GM18520 (cell line): Measurements from ENCODE around the gene NKD1.
"Not testable (repeated sequence)": the region's sequence is repeated elsewhere in the genome, so short reads cannot be mapped to it uniquely, and the experiment has no call there.

Source experiments
- ATAC-seq: cut with Tn5 transposase; IDR thresholded peaks from one replicate; pipeline ENCODE4 v1.9.1; 2021; ENCODE audit not compliant: unreplicated experiment

The NKD1 gene, protein sequence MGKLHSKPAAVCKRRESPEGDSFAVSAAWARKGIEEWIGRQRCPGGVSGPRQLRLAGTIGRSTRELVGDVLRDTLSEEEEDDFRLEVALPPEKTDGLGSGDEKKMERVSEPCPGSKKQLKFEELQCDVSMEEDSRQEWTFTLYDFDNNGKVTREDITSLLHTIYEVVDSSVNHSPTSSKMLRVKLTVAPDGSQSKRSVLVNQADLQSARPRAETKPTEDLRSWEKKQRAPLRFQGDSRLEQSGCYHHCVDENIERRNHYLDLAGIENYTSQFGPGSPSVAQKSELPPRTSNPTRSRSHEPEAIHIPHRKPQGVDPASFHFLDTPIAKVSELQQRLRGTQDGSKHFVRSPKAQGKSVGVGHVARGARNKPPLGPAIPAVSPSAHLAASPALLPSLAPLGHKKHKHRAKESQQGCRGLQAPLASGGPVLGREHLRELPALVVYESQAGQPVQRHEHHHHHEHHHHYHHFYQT

DNA sequence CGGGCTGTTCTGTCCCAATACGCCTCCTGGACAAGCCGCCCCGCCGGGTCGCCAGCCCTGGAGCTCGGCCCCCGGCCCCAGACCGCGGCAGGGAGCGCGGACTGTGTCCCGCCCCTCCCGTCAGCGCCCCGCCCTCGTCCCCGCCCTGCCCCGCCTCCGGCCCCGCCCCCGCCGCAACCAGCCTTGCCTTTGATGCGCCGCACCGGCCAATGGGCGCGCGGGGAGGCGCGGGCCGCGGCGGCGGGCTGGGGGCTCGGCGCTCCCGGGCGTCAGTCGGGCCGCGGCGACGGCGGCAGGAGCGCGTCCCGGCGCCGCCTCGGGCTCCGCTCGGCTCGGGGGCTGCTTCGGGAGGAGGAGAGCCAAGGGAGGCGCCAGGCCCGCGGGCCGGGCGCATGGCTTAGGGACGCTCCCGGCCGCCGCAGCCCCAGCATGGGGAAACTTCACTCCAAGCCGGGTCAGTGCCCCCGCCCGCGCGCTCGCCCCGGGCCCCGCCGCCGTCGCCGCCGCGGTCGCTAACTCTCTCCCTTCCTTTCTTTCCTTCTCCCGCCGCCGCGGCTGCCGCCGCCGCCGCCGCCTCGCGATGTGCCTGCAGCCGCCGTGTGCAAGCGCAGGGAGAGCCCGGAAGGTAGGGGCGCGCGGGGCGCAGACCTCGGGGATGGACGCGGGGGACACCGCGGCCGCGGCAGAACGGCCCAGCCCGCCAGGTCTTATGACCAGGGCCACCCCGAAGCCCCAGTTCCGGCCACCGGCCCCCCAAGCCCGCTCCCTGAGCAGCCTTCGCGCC lies at the start of gene NKD1:
Gene NKD1, plus strand, starts transcription at position 272 of the 784 bp plus-strand sequence. Its CDS starts 158 bp downstream, at position 430.
- peak; percentile 52 for ATAC-seq

DNA sequence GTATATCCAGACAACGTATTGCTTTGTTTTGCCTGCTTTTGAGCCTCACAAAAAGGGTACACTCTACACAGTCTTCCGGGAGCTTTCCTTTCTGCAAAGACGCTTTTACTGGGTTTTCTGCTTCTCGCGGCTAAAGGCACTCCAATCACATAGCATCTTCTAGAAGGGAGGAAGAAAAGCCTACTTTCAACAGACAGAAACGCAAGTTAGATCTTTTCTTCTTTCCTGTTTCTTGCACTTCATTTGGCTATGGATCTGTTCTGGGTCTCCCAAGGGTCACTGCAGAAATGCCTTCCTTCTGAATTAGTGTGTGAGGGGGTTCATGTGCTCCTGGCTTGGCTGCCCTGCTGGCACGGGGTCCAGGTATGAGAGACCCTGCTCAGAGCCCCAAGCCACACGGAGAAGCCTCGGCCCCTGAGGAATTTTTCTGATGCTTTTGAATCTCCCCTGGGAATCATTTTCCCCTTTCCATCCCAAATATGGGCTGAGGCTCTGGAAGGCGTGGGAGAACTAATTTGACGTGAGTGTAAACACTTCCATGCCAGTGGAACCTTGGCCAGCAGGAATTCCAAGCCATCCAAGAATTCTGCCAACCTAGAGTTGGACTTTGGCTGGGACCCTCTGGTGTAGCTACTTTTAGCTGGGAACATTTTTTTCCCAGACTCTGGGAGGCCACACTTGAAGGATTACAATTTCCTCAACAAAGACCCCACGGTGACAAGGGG lies 49.6 kb upstream of the NKD1 start:
- no peak for ATAC-seq

DNA sequence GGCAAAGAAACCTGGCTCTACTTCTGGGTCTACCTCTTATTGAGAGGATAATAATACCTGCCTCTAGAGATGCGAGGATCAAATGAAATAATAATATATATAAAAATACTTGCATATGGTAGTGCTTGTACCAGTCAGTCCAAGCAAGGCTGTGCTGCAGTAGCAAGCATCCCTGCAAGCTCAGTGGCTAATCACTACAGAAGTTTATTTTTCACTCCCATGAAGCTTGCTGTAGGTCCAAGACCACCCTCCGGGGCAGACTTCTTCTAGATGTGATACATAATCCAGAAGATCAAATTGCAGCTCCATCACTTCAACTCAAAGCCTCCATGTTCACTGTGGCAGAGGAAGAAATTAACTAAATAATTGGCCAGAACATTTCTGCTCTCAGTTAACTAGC lies 48.9 kb upstream of the NKD1 start:
- ATAC-seq, result no peak

DNA sequence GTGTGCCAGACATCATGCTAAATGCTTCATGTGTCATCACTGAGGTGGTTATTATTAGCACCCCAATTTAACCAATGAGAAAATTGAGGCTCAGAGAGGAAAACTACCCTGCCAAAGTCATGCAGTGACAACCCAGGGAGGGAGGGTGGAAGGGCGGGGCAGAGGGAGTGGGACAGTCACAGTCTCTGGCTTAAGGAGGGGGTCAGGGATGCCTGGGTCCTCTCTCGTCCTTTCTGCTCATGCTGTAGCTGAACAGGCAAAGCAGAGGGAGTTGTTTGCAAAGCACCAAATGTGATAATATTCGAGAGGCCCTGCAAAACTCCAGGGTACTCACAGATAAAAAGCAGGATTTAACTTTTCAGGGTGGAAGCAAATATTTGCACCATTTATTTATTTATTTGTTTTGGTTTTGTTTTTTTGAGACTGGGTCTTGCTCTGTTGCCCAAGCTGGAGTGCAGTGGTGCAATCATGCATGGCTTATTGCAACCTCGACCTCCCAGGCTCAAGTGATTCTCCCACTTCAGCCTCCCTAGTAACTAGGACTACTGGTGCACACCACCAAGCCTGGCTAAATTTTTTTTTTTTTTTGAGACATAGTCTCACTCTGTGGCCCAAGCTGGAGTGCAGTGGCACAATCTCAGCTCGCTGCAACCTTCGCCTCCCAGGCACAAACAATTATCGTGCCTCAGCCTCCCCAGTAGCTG lies 47.9 kb upstream of the NKD1 start:
- ATAC-seq, result no peak

DNA sequence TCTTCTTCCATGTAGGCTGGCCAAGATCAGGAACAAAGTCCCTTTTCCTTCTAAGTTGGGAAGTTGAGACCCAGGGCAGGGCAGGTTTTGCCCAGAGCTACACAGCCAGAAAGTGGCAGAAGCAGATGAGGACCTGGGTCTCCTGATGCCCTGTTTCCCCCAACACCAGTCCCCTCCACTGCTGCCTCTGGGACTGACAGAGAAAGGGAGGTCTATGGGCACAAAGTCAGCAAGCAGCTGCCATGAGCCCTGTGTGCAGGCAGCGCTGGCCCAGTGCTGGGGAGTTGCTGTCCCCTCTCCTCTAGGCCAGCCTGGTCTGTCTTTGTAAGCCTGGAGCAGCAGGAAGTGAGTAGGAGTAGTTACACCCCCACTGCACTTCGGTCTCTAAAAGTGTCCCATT lies 46.9 kb upstream of the NKD1 start:
- no peak for ATAC-seq

DNA sequence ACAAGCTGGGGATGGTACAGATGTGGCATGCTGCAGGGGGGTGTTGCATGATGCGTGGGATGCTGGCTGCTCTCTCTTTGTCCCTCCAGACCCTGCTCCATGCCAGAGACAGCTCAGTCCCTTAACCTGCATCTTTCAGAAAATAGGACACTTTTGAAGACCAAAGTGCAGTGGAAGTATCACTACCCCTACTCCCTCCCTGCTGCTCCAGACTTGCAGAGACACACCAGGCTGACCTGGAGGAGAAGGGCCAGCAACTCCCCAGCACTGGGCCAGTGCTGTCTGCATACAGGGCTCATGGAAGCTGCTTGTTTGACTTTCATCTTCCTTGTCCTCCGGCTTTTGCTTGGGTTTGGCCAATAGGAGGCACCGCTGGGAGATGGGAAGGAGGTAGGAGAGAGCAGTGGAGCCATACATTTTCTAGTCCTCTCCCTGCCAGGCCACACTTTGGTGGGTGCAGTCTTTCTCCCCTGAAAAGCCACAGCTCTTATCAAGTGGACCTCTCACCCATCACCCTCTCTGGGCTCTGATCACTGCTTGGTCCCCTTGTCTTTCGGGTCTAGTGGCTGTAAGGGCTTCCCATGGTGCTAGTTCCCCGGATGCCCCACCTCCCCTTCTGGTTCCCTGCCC lies 46.1 kb upstream of the NKD1 start:
- no peak for ATAC-seq

DNA sequence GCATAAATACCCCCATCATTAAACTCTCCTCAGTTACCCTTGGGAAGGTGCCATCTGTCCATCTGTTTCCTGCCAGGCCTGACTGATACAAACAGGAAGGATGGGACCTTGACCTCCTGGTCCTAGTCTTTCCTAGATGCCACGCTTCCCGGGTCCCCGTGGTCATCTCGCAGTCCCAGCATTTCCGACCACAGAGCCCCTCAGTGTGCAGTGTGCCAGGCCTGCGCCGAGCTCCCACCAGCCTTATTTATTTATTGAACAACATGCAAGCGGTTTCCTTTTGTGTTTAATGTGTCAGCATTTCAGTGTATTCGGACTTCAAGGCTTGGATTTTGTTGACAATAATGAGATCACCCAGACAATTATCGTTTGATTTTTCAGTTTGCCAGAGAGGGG lies 45.6 kb upstream of the NKD1 start:
- ATAC-seq, result no peak

DNA sequence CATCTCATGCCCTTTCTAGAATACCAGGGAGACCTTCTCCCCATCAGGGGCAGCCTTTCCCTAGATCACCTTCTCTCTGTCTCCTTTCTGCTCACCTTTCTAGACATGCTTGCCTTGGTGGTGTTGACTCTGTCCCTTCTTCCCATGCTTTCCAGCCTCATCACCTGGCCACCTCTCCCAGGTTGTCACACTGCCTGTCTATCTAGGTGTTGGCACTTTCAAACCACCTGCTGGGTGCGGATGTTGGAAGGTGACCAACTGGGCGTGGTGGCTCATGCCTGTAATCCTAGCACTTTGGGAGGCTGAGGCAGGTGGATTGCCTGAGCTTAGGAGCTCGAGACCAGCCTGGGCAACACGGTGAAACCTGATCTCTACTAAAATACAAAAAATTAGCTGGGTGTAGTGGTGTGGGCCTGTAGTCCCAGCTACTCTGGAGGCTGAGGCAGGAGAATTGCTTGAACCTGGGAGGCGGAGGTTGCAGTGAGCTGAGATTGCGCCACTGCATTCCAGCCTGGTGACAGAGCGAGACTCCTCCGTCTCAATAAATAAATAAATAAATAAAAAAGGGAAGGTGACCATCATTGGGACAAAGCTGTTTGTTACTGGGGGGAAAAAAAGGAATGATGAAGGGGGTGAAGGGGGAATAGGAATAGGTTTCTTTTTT lies 44.2 kb upstream of the NKD1 start:
- ATAC-seq, result not testable (repeated sequence)

DNA sequence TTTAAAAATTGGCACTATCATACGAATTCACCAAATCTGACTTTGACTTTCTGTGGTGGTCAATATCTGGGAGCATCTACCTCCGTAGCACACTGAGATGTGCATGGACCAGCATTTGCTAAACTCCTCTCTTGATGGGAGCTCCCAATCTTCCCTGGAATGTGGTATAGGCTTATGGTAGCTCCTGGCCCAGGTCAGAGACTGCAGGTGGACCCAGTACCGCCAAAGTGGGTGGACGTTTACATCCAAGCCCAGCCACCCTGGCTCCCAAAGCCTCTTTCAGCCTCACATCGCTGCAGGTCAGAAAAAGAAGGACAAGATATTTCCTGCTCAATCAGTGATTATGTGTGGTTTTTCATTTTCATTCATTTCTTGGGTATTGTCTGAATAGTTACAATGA lies 43.1 kb upstream of the NKD1 start:
- no peak for ATAC-seq

DNA sequence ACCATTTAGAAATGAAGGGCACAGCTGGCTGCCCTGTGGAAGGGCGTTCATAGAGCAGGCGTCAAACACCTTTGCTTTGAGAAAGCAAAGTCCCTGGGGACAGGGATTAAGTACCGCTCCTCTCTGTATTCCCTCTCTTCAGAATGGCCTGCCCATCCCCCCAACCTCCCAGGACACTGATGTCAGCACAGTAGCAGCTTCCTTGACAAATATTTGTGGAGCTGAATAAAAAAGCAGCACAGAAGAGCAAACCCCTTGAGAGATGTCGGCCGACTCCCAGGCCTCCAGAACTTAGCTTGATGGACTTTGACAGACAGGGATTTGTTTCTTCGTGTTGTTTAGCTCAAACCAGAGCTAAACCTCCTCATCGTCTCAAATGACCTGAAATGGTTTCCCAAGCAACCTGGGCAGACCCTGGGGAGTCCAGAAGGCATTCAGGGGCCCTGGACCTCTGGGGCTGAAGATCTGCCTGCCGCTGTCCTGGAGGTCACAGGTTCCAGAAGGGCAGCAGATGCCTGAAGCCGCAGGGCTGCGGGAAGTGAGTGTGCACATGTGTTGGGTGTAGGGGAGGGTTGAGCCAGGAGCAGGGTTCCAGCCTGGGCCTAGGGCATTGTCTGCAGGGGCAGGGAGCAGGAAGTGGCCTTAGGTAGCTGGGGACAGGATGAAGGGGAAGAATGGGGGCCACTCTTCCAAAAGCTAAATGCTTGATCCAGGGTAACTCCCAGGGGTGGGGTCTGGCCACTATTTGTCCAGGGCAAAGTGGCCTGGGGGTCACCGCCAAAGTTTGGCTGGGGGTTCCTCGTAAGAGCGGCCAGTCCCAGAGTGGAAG lies 42.3 kb upstream of the NKD1 start:
- ATAC-seq, result no peak

DNA sequence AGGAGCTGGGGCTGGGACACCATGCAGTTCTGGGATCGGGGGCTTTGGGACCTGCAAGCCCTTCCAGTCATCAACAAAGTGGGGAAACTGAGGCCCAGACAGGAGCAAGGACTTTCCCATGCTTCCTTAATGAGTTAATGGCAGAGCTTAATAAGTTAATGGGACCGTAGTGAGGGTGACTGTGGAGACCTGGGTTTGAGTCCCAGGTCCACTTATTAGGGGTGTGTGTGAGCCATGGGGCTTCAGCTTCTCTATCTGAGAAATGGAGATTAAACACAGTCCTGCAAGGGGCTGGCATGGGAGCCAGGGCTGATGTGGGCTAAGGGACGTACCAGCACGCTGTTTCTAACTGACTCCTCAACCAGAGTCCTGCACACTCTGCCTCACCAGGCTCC lies 41.7 kb upstream of the NKD1 start:
- no peak for ATAC-seq

DNA sequence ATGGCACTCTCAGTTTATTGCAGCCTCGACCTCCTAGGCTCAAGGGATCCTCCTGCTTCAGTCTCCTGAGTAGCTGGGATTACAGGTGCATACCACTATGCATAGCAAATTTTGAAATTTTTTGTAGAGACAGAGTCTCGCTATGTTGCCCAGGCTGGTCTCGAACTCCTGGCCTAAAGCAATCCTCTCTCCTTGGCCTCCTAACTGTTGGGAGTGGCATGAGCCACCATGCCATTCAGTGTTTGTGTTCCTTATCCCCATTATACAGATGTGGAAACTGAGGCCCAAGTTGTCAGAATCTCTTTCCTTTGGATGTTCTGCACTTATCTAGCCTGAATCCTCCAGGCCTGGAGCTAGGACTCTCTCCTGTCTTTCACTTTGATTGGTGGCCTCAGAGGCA lies 40.8 kb upstream of the NKD1 start:
- no peak for ATAC-seq

DNA sequence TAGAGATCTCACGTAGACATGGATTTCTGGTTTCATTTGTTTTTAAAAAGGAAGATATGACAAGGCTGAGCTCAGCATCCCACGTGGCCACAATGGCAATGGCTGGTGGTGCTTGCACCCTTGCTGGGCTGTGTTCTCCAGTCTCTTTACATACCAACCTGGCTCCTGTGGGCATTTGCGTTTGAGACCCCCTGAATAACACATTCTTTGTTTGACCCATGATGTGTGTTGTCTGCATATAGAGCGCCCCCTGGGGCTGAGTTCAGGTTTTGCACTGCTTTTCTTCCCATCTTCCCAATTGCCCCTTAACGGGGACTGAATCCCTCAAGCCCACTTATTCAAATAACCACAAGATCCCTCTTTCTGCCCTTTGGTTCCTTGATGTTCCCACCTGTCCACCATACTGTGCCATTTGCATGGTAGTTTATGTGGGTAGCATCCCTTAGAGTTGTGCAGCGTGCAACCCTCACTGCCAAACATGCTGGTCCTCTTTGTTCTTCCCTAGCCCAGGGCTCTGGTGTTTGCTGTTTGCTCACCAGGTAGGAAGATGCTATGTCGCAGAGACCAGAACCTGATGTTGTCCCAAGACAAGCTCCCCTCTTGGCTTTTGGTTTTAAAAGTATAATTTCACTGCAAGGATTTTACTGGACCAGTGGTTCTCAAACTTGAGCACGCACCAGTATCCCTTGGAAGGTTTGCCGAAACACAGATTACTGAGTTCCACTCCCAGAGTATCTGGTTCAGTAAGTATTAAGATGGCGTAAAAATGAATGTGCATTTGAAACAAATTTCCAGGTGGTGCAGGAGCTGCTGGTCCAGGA lies 38.5 kb upstream of the NKD1 start:
- ATAC-seq, result no peak

DNA sequence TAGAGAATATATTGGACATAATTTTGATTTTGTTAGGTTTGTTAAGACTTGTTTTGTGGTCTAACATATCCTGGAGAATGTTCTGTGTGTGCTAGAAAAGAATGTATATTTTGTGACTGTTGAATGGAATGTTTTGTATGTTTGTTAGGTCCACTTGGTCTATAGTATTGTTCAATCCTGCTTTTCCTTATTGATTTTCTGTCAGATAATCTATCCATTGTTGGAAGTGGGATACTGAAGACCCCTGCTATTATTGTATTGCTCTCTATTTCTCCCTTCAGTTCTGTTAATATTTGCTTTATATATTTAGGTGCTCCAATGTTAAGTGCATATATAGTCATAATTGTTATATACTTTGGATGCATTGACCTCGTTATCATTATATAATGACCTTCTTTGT lies 33.0 kb upstream of the NKD1 start:
- no peak for ATAC-seq

DNA sequence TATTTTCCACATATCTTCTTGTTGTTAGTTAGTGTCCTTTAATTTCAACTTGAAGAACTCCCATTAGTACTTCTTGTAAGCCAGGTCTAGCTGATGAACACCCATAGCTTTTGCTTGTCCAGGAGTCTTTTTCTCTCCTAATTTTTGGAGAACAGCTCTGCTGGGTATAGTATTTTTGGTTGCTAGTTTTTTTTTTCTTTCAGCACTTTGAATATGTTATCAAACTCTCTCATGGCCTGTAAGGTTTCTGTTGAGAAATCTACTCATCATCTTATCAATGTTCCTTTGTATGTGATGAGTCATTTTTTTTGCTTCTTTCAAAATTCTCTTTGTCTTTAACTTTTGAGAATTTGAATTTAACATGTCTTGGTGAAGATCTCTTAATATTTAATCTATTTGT lies 31.8 kb upstream of the NKD1 start:
- no peak for ATAC-seq

DNA sequence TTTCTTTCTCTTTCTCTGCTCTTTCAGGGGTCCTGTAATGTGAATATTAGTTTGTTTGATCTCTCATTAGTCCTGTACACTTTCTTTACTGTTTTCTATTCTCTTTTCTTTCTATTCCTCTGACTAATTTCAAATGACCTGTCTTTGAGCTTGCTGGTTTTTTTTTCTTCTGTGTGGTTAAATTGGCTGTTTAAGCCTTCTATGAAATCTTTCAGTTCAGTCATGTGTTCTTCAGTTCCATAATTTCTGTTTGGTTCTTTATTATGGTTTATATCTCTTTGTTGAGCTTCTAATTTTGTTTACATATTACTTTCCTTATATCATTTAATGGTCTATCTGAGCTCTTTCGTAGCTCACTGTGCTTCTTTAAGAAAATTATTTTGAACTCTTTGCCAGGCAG lies 31.3 kb upstream of the NKD1 start:
- ATAC-seq, result no peak

DNA sequence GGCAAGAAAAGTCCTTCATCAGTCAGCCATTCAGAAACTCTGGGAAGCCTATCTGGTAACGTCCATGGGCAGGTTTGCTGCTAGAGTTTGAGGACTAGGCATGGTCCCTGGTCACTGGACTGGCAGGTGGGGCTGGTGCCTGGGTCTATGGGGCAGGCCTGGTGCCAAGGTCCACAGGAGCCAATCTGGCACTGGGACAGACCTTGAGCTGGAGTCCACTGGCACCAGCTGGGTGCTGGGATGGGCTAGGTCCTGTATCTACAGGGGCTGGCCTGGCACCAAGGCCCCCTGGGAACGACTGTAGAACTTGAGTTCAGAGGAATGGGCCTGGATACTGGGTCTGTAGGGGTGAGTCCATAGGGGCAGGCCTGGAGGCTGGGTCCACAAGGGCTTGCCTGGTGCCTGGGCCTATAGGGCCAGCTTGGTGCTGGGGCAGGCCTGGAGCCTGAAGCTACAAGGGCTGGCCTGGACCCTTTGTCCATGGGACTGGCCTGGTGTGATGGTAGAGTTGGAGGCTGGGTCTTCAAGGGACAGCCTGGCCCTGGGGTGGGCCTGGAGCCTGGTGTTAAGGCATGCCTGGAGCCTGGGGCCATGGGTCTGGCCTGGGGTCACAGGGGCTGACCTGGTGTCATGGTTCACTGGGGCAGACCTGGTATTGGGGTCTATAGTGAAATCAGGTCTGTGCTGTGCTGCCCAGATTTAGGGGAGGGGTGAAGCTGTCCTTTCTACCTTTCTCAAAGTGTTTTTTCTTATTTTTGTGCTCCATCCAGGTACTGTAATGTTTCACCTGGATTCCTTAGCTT lies 30.5 kb upstream of the NKD1 start:
- no peak for ATAC-seq
